ENCODE results near the gene SLC13A5.
"Not testable (repeated sequence)": the region's sequence is repeated elsewhere in the genome, so short reads cannot be mapped to it uniquely, and the experiment has no call there.

SLC13A5 gene

GRCh38 chr17:6669479-6670212 is 43.5 kb downstream of the SLC13A5 start:
- in situ Hi-C loops (cut with MboI; ENCODE audit: low pct_unique_long_range_greater_than_20kb, low sequenced_read_pairs), result no loop called here
- DNase-seq, result no peak

DNA sequence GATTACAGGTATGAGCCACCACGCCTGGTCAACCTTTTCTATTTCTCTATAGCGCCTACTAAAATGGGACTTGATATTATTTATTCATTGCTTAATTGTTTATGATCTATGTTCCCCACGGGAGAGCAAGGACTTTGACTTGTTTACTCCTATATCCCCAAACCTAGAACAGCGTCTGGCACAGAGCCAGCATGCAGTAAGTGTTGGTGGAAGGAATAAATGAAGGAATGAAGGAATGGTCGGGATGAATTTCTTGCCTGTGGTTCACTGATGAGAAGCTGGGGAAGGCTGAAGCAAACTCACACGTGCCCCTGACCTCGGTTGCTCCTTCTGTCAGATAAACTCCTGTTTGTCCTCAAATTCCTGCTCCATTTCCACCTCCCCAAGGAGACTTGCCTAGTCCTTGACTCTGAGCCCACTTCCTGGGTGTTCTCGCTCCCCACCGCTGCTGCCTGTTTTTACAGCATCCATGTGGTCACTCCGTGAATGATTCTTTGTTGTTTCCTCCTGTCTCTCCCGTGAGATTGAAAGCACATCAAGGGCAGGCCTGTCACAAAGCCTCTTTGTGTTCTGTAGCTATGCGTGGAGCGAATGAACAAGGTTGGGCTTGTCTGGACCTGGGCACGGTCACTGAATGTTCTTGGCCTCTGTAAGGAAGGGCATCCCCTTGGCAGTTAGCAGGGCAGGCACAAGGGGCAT is 44.3 kb downstream of the SLC13A5 start:
- DNase-seq, result no peak
- in situ Hi-C loops (cut with MboI; ENCODE audit: low pct_unique_long_range_greater_than_20kb, low sequenced_read_pairs), result no loop called here

DNA sequence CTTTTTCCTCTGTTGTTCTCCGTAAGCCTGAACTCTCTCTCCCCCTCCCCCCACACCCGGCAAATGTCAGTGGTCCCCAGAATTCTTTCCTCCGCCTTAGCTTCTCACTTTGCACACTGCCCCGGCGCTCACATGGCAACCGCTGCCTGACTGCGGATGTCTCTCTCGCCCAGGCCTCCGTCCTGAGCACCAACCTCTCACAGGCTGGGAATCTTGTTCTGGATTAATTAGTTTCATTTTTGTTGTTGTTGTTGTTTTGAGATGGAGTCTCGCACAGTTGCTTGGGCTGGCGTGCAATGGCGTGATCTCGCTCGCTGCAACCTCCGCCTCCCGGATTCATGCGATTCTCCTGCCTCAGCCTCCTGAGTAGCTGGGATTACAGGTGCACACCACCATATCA is 45.0 kb downstream of the SLC13A5 start:
- DNase-seq, result no peak

DNA sequence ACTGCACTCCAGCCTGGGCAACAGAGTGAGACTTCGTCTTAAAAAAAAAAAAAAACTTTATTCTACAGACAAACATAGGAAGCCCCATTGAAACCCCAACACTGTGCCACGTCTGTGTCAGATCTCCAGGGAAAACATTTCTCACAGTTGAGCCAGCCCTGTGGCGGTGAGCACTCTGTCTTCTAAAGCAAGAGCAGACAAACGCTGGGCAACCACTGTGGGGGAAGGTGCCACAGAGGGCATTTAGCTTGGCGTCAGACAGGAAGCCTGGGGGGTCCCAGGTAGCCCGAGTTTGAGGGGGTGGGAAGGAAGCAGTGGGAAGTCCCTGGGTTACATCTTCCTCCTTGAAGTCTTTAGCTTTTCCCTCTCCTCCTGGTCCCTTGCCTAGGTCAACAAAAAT is 45.7 kb downstream of the SLC13A5 start:
- in situ Hi-C loops (cut with MboI; ENCODE audit: low pct_unique_long_range_greater_than_20kb, low sequenced_read_pairs), result no loop called here

More for the DNA sequence above, 45.0 kb downstream of the SLC13A5 start:
- in situ Hi-C loops (cut with MboI; ENCODE audit: low pct_unique_long_range_greater_than_20kb, low sequenced_read_pairs), result no loop called here

GRCh38 chr17:6666557-6666956 is 46.6 kb downstream of the SLC13A5 start:
- in situ Hi-C loops (cut with MboI; ENCODE audit: low pct_unique_long_range_greater_than_20kb, low sequenced_read_pairs), result no loop called here

More for the DNA sequence above, 45.7 kb downstream of the SLC13A5 start:
- DNase-seq, result no peak

DNA sequence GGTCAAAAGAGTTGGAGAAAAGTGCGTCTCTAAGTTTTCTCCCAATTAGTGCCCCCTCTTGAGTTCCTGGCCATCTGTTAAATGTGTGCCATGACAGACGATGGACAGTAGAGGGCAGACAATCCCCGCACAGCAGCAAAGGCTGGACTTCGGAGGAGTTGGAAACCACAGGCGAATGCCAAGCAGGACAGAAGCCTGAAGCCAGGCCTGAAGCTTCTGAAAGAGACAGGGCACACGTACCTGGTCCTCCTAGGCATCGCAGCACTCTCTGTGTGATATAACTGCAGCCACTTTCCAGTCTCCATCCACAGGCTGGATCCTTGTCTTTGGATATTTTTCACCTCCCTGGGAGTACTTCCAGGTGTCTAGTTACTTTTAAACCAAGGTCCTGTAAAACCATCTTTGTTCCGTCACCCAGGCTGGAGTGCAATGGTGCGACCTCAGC is 47.1 kb downstream of the SLC13A5 start:
- in situ Hi-C loops (cut with MboI; ENCODE audit: low pct_unique_long_range_greater_than_20kb, low sequenced_read_pairs), result no loop called here
- peak; percentile 77 for DNase-seq

More at GRCh38 chr17:6666557-6666956, 46.6 kb downstream of the SLC13A5 start:
- DNase-seq, result no peak

- DNase-seq; in situ Hi-C loops (cut with MboI; ENCODE audit: low pct_unique_long_range_greater_than_20kb, low sequenced_read_pairs): not testable (repeated sequence)
Measured at GRCh38 chr17:6663200-6663599, 50.0 kb downstream of the SLC13A5 start.

DNA sequence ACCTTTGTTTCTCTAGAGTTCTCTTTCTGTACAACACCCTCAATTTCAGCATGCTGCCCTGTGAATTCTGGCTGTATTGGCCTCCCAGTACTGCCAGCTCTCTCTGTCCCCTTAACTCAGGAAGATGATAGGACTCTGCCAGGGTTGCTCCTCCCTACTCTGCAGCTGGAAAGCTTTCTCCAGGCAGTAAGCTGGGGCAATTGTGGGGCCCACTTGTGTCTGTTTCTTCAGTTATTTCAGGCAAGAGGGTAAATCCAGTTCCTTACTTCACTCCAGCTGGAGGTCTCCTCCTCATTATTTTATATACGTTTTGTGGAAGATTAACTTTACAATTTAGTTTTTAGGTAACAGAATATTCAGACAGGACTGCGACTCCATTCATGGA is 51.7 kb downstream of the SLC13A5 start:
- in situ Hi-C loops (cut with MboI; ENCODE audit: low pct_unique_long_range_greater_than_20kb, low sequenced_read_pairs), result no loop called here
- no peak for DNase-seq

- in situ Hi-C loops (cut with MboI; ENCODE audit: low pct_unique_long_range_greater_than_20kb, low sequenced_read_pairs), result no loop called here
- DNase-seq, result peak; percentile 91
Measured at GRCh38 chr17:6660805-6661463, 52.2 kb downstream of the SLC13A5 start.

DNA sequence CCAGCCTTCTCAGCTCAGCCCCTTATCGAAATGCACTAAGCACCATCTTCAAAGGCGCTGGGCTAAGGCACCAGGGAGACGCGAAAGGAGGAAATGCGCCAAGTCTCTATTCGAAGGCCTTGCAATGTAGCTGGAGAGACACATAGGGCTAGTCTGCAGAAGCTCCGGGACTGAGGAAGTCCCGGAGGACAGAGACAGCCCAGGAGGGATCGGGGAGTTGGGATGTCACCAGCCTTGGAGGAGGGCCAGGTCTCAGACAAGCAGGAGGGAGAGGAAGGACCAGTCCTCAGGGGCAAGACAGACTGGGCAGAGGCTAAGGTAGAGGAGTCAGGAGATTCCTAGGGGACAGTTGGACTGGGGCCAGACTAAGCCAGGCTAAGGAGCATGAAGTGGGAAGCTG is 53.1 kb downstream of the SLC13A5 start:
- peak; percentile 20 for DNase-seq
- in situ Hi-C loops (cut with MboI; ENCODE audit: low pct_unique_long_range_greater_than_20kb, low sequenced_read_pairs), result no loop called here

DNA sequence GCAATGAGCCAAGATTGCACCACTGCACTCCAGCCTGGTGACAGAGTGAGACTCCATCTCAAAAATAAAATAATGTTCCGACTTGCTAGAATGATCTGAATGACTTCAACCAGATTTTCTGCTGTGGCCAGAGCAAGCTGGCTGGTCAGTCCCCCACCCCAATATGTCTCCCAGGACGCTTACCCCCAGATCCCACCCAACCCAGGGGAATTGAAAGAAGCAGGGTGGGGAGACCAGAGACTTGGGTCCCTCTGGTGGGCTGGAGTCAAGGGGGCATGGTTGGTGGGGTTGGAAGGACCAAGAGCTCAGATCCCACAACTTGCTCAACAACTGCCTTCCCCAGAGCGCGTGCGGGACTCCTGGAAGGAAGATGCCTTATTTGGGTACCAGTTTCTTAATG is 54.8 kb downstream of the SLC13A5 start:
- DNase-seq; in situ Hi-C loops (cut with MboI; ENCODE audit: low pct_unique_long_range_greater_than_20kb, low sequenced_read_pairs): not testable (repeated sequence)

DNA sequence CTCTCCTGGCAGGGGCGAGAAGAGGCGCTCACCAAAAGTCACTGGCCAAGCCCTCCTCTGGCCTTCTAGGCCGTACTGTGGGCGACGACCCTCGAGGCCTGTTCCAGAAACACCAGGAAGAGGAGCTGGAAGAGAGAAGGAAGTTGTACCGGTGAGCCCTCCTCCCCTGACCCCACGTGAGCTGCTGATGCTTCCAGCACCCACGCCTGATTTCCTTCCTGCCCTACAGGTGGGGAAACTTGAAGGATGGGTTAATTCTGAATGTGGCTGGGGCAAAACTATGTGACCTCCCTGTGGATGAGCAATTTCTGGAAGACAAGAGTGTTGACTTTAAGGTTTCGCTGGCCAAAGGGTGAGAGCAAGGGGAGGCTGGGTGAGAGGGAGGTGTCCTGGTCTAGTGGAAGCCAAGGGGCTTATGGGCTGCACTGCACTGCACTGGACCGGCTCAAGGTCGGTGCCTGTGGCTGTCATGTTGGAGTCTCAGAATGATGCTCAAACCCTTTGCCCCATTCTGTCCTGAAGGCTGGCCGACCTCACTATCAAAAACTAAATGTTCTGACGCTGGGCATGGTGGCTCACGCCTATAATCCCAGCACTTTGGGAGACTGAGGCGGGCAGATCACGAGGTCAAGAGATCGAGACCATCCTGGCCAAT is 55.4 kb downstream of the SLC13A5 start:
- in situ Hi-C loops (cut with MboI; ENCODE audit: low pct_unique_long_range_greater_than_20kb, low sequenced_read_pairs), result no loop called here
- DNase-seq, result no peak

GRCh38 chr17:6656797-6657632 is 56.2 kb downstream of the SLC13A5 start:
- in situ Hi-C loops (cut with MboI; ENCODE audit: low pct_unique_long_range_greater_than_20kb, low sequenced_read_pairs), result not testable (repeated sequence)

DNA sequence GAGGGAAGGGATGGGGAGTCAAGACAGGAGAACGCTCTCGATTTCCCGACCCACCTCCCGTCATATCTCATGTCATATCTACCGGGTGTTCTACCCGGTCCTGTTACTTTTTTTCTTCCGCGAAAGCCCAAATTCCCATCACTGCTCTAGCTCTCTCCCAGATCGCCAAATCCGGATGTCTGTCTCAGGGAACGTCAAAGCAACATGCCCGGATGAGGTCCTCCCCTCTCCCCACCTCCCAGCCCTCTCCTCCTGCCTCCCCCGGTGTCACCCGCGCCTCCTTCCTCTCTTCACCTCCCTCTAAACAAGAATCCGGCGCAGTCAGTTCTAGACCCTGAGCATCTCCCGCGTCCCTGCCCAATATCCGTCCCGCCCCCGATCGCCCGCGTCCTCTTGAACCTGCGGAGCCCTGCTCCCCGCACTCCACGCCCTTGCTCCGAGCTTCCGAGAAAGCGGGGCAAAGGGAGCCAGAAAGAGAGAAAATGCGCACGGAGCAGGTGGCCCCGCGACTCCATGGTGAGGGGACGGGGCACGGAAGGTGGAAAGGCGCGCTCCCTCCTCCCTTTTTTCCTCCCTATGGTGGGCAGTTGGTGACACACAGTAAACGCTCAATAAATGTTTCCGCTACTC is 57.3 kb downstream of the SLC13A5 start:
- DNase-seq; in situ Hi-C loops (cut with MboI; ENCODE audit: low pct_unique_long_range_greater_than_20kb, low sequenced_read_pairs): not testable (repeated sequence)

More at GRCh38 chr17:6656797-6657632, 56.2 kb downstream of the SLC13A5 start:
- not testable (repeated sequence) for DNase-seq

DNA sequence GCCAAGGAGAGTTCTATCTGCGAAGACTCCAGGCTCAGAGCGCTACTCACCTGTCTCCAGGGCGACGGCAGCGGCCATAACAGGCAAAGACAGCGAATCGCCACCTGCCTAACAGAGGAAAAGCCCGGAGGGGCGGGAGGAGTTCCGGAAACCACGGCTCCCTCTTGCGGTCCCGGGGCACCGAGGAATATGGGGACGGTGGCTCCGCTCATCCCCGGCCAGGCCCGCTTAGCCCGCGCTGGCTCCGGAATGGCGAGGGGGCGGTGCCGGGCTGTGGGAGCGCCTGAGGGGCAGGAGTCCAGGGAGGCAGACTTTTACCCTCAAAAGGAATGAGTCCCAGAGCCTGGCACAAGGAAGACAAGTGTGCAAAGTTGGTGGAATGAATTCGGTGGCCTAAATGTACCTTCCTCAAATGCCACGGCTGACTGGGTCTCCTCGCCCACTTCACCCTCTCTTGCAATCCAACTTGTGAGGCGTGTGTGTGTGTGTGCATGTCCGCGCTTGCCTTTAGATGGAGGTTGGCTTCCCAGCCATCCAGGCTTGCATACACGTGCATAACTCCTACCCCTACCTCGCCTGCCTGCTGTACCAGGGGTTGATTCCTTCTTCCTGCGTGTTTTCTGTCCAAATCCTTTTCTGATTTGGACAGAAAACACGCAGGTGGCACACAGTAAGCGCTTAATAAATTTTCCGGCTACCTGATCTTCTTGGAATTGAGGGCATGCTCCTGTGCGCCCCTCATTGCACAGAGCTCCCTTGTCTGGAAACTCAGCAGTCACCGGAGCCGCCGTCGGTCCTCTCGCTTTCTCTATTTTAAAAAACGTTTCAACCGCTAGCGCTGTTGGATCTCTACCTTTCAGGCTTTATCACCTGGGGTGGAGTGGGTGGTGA is 58.1 kb downstream of the SLC13A5 start:
- in situ Hi-C loops (cut with MboI; ENCODE audit: low pct_unique_long_range_greater_than_20kb, low sequenced_read_pairs), result no loop called here
- no peak for DNase-seq

DNA sequence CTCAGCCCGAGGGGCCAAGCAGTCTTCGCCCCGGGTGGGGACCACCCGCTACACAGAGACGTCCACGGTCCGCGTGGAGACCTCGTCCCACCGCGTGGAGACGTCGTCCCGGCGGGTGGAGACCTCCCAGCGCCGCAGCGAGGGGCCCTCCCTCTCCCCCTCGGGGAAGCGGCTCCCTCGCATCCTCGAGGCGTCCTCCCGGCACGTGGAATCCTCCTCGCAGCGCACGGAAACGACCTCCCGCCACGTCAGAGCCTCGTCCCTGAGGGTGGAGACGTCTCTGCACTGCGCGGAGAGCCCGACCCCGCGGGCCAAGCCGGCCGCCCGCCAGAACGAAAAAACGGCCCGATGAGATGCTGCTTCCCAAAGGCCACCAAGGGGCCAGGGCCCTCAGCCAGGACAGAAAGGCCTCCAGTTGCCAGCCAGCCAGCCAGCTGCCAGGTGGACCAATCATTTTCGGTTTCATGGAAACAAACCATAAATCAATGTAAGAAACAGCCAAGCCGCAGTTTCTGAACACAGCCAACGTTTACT is 61.2 kb downstream of the SLC13A5 start:
- in situ Hi-C loops (cut with MboI; ENCODE audit: low pct_unique_long_range_greater_than_20kb, low sequenced_read_pairs), result no loop called here
- no peak for DNase-seq

DNA sequence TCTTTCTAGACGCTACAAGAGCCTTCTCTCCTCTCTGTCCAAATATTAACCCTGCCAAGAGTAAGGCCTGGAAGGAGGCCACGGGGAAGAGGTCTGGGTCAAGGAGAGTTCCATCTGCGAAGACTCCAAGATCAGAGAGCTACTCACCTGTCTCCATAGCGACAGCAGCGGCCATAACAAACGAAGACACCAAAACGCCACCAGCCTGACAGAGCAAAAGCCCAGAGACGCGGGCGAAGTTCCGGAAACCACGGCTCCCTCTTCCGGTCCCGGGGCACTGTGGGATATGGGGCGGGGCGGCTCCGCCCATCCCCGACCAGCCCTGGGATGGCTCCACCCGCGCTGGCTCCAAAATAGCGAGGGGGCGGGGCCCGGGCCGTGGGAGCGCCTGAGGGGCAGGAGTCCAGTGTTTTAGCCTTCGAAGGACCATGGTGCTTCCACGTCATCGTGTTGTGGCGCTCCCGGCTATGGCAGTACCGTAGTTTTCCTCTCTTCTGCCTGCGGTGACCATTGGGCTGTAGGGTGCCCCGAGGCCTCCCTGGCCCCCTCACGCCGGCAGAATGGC is 61.7 kb downstream of the SLC13A5 start, which contains the start of the genes C17orf100 and MED31:
TSS of gene C17orf100 (plus strand) at position 409 of the 565 bp plus-strand sequence. CDS start at position 561, 152 bp downstream.
TSS of gene MED31 (minus strand) at position 252 of the 565 bp plus-strand sequence. CDS start at position 175, 77 bp downstream.
- DNase-seq, result peak; percentile 96
- in situ Hi-C loops (cut with MboI; ENCODE audit: low pct_unique_long_range_greater_than_20kb, low sequenced_read_pairs), result no loop called here
